ENCODE measurements around the gene IL6ST. TPM values are rescaled to one million over a fixed set of nuclear protein-coding genes. Genes with fewer than 3 reads are reported as not detected.

IL6ST gene
- total and polyA plus RNA-seq, 4 donors: 51.3 to 438 (median 109) TPM

- H3K27me3 ChIP-seq (ENCODE audit: control insufficient read depth in 4 of 4, insufficient read depth in 4 of 4, low read length in 3 of 4): no peaks in the 10 kb centered on the region
- peaks cover 0 to 3% (median 0%) of the 10 kb centered on the region in 4 donors for H3K9me3 ChIP-seq (ENCODE audit: control insufficient read depth in 4 of 4, low read length in 3 of 4)
- no peak for TF ChIP-seq NR2F2 (IDR thresholded peaks at IDR 0.05)
- TF ChIP-seq YY1 (IDR thresholded peaks at IDR 0.05): no peak
- TF ChIP-seq RXRA (IDR thresholded peaks at IDR 0.05): no peak
- no peak for TF ChIP-seq CTCF (IDR thresholded peaks at IDR 0.05; ENCODE audit: low read depth, low read length, missing input control)
- no peak for TF ChIP-seq FOXA1 (IDR thresholded peaks at IDR 0.05)
- no peak for TF ChIP-seq TAF1 (conservative IDR thresholded peaks at IDR 0.05)
- no peak for TF ChIP-seq EGR1 (IDR thresholded peaks at IDR 0.05; ENCODE audit: low read depth in 2 of 2)
- no peak for TF ChIP-seq HNF4G (IDR thresholded peaks at IDR 0.05)
- TF ChIP-seq REST (IDR thresholded peaks at IDR 0.05): no peak
- no peak for TF ChIP-seq SP1 (IDR thresholded peaks at IDR 0.05)
- no peak overlapping the region for H3K4me3 ChIP-seq (ENCODE audit: low read depth in 1 of 3, low read length in 3 of 3)
- no peaks in the 10 kb centered on the region for H3K36me3 ChIP-seq (ENCODE audit: control insufficient read depth in 4 of 4, insufficient read depth in 3 of 4, low read depth in 1 of 4, low read length in 3 of 4)
- H3K27ac ChIP-seq (ENCODE audit: low read depth in 1 of 2, low read length in 2 of 2): no peak overlapping the region
- H3K4me1 ChIP-seq (ENCODE audit: control insufficient read depth in 4 of 4, insufficient read depth in 4 of 4, low read length in 3 of 4): peaks cover 0 to 7% (median 2%) of the 10 kb centered on the region in 4 donors
- no peak overlapping the region for H3K9ac ChIP-seq (ENCODE audit: low read depth in 1 of 2, low read length in 2 of 2)
- no peak for DNase-seq (ENCODE audit: low spot score)
- WGBS: 95% methylated on average over 2 of the region's 2 CpGs
These were observed 11.3 kb upstream of the IL6ST start for GRCh38 chr5:56006094-56006493.

- TF ChIP-seq JUND (IDR thresholded peaks at IDR 0.05): no peak
- TF ChIP-seq SP1 (IDR thresholded peaks at IDR 0.05): no peak
- TF ChIP-seq EGR1 (IDR thresholded peaks at IDR 0.05; ENCODE audit: low read depth in 2 of 2): no peak
- TF ChIP-seq REST (IDR thresholded peaks at IDR 0.05): no peak
- TF ChIP-seq HNF4A (conservative IDR thresholded peaks at IDR 0.05): no peak
- TF ChIP-seq MAX (IDR thresholded peaks at IDR 0.05): no peak
- no peak for TF ChIP-seq FOXA1 (IDR thresholded peaks at IDR 0.05)
- TF ChIP-seq HNF4G (IDR thresholded peaks at IDR 0.05): no peak
- Histone ChIP-seq H3K27me3 (ENCODE audit: control insufficient read depth in 4 of 4, insufficient read depth in 4 of 4, low read length in 3 of 4) (no peaks in the 10 kb centered on the region), H3K4me1 (ENCODE audit: control insufficient read depth in 4 of 4, insufficient read depth in 4 of 4, low read length in 3 of 4) (peaks cover 0 to 7% (median 2%) of the 10 kb centered on the region in 4 donors), H3K9me3 (ENCODE audit: control insufficient read depth in 4 of 4, low read length in 3 of 4) (no peaks in the 10 kb centered on the region), H3K27ac (ENCODE audit: low read depth in 1 of 2, low read length in 2 of 2) (no peak overlapping the region), H3K4me3 (ENCODE audit: low read depth in 1 of 3, low read length in 3 of 3) (no peak overlapping the region), H3K9ac (ENCODE audit: low read depth in 1 of 2, low read length in 2 of 2) (no peak overlapping the region), H3K36me3 (ENCODE audit: control insufficient read depth in 4 of 4, insufficient read depth in 3 of 4, low read depth in 1 of 4, low read length in 3 of 4) (no peaks in the 10 kb centered on the region)
- no peak for DNase-seq (ENCODE audit: low spot score)
- 100% methylated on average over 1 of the region's 1 CpG for whole genome bisulfite sequencing
These were observed 10.1 kb upstream of the IL6ST start for GRCh38 chr5:56004874-56005273.

Data from liver (tissue), 9 donors.